Gastrocnemius medialis (tissue), 4 donors: Measurements from ENCODE around the gene CNOT10.

Experiments
- CTCF ChIP-seq, 5 experiments: fragments of 450-650 bp in 3 of 5; fragments of 200-600 bp in 2 of 5; sonication (generic) in 2 of 5; IDR thresholded peaks in 4 of 5; conservative IDR thresholded peaks in 1 of 5; 1 replicate in 4 of 5; 2 replicates in 1 of 5; pipeline ENCODE4 v1.5.1; 2016 to 2019; ENCODE audit warnings: antibody characterized with exemption in 5 of 5, mild to moderate bottlenecking in 3 of 5, moderate library complexity in 3 of 5
- POLR2A ChIP-seq, 2 donors: fragments of 450-650 bp; IDR thresholded peaks; one replicate each; pipeline ENCODE4 v1.6.1; 2017; ENCODE audit warnings: antibody characterized with exemption in 2 of 2, mild to moderate bottlenecking in 2 of 2, moderate library complexity in 2 of 2

GRCh38 chr3:32817257-32817557 lies 132.2 kb downstream of the CNOT10 start:
- TF ChIP-seq CTCF (IDR thresholded peaks at IDR 0.05 in 4 of 5, conservative IDR thresholded peaks at IDR 0.05 in 1 of 5), result no peak
- TF ChIP-seq POLR2A (IDR thresholded peaks at IDR 0.05), result no peak
